Measurements from ENCODE around the gene LIPG.

GRCh38 chr18:49553003-49553402 lies 8.9 kb upstream of the LIPG start:
- TF ChIP-seq, protein P1, sequence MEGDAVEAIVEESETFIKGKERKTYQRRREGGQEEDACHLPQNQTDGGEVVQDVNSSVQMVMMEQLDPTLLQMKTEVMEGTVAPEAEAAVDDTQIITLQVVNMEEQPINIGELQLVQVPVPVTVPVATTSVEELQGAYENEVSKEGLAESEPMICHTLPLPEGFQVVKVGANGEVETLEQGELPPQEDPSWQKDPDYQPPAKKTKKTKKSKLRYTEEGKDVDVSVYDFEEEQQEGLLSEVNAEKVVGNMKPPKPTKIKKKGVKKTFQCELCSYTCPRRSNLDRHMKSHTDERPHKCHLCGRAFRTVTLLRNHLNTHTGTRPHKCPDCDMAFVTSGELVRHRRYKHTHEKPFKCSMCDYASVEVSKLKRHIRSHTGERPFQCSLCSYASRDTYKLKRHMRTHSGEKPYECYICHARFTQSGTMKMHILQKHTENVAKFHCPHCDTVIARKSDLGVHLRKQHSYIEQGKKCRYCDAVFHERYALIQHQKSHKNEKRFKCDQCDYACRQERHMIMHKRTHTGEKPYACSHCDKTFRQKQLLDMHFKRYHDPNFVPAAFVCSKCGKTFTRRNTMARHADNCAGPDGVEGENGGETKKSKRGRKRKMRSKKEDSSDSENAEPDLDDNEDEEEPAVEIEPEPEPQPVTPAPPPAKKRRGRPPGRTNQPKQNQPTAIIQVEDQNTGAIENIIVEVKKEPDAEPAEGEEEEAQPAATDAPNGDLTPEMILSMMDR (conservative IDR thresholded peaks at IDR 0.05; ENCODE audit: low read length), result no peak
- TF ChIP-seq EZH2phosphoT487 (IDR thresholded peaks at IDR 0.05; ENCODE audit: borderline replicate concordance, low read depth, low read length), result no peak
